Endometrium (tissue), 2 donors: ENCODE measurements around the gene DDR2.

ENCODE experiments used
- FAIRE-seq: peaks from 2 replicates; lab custom pipeline; 2012; peaks lifted over from hg19 to GRCh38; lab: Jason Lieb, UNC
- donor health status: control.
- donor health status: control.

DDR2 gene

DNA sequence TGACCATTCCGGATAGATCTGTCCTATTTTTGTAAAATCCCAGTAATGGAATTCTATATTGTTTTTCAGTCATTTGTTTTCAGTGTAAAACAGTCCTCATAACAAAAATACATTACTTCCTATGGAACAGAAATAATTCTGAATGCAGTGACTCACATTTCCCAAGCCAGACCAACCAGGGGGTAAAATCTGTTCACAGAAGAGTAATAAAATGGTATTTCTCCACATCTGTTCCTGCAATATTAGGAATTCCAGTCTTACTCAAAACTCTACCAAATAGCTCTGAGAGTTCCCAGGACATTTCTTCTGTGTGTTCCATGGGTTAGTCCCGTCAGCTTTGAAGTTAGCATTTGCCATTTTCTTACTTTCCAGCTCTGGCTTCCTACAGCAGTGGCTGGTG, 2.6 kb upstream of the DDR2 start:
- FAIRE-seq: no peak

DNA sequence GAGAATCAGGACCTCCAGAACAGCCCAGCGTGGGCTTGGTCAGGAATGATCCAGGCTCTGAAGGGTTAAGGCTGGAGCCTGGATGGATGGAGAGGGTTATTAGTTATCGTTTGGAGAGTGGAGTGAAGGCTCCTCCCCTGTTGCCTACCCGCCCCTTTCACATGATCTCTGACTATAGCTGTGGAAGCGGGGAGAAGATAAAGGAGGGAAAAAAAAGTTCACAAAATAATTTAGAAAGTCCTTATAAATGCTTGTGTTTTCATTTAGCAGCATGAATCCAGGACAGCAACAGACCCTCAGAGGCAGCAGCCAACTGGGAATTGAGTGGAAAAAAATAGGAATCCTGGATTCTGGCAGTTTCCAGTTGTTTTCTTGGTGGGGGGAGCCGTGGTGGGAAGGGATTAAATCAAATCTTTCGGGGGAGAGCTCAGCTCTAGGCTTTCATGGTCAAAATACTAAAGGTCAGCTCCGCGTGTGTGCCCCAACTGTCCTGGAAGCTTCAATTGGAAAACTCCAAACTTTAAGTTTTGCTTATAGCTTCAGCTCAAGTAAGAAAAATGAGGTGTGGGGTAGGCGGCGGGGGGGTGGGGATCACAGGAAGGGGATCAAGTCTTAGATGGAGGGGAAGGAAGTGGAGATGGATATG, 595 bp upstream of the DDR2 start:
- peak; percentile 51 for FAIRE-seq

DNA sequence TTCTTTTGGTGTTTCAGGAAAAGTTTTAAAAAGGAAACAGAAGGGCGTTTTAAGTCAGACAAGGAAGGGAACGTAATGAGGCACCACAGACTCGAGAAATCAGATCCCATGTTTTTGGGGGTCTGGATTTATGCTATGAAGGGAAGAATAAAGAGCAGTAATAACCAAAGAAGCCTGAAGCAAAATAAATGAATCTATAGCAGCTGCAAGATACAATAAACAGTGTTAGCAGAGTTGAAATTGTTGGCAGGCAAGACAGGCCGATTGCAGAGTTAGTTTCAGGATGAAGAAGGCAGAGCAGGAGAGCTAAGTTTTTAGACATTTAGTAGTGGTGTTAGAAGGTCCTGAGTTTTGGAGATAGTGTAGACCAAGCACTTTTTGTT, 425 bp downstream of the DDR2 start:
- no peak for FAIRE-seq

DNA sequence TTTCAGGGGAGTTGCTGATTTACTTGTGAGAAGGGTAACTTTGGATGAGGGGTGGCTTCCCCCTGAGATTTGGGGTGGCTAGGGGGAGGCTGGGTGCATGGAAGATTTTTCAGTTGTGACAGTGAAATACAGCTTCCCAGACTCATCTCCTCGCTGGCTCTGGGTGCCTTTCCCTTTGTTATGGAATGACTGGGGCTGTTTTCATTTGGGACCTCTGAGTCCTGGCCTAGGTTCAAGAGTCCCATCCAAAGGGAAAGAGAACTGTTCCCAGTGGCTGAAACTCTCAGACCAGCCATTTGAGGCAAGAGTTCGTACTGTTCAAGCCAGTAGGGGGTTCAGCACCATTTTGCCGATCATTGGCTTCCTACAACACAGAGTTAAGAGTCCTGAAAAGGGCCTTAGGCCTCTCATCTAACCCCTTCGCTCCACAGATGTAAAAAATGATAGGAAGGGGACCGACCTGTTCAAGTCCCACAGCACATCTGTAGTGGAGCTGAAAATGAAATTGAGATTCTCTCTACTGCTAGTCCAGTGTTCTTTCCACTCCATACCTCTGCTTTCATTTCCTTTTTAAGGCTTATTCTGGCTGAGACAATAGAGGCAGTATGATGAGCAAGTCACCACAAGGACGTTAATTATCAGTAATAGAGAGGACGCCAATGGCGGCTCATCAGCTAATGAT, 958 bp downstream of the DDR2 start:
- FAIRE-seq: no peak

DNA sequence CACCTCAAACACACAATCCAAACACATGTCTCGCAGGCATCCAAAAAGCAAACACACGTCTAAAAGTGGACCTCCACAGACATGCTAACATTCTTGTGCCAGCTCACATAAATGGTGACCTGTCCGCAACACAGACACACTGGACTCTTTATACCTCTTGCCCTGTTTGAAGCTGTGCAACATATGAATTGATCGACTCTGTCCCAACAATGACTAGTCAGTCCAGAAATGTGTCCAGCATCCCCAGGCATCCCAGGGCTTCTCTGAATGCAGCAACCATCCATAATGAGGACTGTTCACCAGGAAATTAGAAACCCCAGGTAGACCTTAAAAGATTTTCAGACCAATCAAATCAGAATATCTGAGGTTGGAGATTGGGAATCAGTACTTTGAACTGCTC, 3.2 kb downstream of the DDR2 start:
- FAIRE-seq: no peak

DNA sequence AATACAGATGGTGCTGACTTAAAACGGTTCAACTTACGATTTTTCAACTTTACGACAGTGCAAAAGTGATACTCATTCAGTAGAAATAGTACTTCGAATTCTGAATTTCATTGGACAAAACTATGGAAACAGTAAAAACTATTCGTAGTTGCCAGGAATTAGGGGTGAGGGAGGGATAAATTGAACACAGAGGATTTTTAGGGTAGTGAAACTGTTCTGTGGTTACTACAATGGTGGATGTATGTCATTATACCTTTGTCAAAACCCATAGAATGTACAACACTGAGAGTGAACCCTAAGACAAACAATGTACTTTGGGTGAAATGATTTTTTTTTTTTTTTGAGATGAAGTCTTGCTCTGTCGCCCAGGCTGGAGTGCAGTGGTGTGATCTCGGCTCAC, 7.5 kb downstream of the DDR2 start:
- no peak for FAIRE-seq

DNA sequence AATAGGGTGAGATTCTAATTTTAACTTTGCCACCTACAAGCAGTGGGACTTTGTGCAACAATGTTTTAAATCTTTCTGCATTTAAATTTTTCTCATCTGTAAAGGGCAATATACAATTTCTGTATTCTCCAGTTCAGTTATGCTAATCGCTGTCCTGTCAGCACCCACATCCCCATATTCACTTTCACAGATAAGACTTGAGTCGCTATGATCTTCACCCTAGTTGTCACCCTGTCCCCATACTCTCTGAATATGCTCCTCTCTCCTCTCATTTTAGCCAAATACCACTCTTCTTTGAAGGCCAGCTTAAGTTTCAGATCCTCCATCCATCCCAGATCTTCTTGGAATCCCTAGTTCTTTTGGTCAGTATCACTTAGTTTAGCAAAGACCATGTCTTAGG, 8.8 kb downstream of the DDR2 start:
- no peak for FAIRE-seq

DNA sequence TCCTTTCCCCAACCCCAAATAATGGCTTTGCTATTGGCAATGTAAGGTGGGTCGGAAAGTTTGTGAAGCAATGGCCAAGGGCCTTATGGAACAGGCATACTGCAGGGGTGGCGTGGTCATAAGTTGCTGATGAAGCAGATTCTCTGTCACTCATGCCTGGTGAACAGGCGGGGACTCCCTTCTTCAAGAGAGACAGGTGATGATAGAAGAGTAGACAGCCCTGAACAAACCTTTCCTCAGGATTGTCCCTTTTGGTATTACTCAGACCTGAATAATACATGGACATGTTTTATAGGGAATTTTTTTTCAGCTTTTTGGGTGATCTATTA, 12.7 kb downstream of the DDR2 start:
- no peak for FAIRE-seq

DNA sequence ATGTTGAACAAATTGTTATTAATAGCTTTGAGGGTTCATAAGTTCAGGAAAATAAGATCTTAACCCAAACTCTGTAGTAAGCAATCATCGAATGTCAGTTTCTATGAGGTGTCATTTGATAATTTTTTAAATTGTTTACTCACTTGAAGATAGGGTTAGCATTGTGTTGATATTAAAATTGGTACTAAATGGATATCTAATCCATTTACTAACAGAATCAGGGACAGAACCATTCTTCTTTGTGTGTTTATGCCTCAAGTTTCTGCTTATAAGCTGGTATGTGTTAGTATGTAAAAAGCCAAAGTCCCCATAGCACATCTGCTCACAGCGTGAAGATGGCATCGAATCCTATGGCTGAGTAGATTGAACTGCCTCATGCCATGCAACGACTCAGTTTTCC, 13.4 kb downstream of the DDR2 start:
- no peak for FAIRE-seq

DNA sequence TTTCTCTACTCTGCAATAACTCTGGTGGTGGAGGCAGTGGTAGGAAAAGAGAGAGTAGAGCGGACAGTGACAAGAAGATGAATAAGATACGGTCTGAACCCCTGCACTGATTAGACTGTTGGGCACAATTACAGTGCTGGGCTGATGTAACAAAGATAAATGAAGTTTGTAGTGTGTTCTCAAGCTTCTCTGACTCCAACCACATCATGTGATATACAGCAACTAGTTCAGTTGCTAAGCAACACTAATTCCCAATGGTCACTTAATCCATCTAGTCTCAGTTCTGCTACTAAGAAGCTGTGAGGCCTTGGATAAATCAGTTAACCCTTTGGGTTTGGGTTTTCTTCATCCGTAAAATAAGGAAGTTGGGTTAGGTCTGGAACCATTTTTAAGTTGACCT, 17.3 kb downstream of the DDR2 start:
- no peak for FAIRE-seq

DNA sequence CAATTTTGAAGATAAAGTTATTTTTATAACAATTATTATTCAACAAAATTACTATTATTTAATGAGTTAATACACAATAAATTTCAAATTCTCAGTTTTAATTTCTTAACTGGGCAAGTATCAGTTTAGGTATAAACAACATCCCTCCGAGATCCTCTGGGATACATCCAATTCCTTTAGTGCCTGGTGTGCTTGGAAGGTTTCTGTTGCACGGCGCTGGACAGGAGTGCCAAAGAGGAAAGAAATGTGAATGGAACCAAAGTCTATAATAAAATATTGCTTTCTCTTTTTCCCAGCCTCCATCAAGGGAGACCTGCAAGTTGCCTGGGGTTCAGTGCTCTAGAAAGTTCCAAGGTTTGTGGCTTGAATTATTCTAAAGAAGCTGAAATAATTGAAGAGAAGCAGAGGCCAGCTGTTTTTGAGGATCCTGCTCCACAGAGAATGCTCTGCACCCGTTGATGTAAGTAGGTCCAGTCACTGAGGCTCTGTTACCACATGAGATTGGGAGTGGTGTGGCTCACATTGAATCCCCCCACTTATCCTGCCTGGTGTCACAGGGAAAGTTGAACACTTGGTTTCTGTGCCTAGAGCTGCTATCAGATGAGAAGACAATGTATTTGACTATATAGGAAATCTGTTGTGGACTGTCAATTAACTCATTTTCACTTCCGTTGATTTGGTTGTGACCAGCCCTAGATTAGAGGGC, 22.8 kb downstream of the DDR2 start:
- peak; percentile 8 for FAIRE-seq

DNA sequence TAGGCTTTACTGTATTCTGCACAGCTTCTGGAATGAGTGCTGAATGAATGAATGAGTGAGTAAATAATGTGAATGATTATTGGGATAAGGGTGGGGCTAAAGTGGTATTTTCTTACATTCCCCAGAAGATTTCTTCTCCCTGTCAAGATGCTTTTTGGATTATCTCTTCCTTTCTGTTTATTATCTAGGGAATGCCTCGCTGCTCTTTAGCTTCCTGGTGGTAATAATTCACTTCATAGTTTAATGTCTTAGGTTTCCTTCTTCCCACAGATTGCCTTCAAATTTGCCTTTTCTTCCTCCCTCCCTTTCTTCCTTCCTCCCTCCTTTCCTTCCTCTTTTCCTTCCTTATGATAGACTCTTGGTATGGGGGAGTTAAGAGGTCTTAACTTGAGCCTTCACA, 24.0 kb downstream of the DDR2 start:
- FAIRE-seq: no peak

DNA sequence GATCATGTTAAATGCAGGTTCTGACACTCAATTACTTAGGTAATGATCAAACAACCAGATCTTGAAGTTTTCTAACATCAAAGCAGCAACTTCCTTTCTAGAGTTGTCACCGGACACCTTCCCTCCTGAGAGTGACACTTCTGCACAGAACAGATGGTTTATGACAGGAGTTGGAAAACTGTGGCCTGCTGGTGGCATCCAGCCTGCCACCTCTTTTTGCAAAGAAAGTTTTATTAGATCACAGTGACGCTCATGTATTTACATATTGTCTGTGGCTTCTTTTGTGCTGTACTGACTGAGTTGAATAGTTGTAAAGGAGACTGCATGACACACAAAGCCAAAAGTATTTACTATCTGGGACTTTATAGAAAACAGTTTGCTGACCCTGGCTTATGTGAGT, 28.3 kb downstream of the DDR2 start:
- no peak for FAIRE-seq

DNA sequence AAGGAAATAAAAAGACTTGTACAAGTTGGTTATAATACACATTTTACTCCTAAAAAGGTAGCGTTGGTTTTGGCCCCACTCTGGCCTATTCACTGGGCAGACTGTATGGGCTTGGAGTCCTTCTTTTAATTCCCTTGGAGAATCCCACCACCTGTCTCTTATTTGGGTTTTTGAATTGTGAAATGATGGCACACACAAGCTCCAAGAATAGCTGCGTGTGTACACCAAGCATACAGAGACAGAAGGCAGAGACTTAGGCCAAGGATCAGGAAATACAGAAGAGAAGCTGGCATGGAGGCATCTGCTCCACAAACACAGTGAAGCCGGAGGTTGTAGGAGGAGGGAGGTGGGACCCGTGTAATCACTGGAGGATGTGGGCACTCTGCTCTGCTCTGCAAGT, 29.1 kb downstream of the DDR2 start:
- no peak for FAIRE-seq

DNA sequence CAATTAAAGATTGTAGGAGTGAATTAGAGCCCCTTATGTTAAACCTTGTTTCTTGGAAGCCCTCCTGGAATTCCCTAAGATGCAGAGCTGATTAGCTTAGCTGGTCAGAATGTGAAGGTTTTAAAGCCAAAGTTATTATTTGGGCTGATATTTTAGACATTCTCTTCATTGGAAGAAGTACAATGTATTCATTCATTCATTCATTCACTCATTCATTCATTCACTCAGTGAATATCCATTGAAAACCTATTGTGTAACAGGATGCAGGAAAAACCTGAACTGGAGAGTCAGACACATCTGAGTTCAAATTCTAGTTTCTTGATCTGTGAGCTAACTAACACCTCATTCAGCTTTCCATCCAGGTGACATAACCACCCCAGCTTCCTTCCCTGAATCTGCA, 29.7 kb downstream of the DDR2 start:
- no peak for FAIRE-seq

DNA sequence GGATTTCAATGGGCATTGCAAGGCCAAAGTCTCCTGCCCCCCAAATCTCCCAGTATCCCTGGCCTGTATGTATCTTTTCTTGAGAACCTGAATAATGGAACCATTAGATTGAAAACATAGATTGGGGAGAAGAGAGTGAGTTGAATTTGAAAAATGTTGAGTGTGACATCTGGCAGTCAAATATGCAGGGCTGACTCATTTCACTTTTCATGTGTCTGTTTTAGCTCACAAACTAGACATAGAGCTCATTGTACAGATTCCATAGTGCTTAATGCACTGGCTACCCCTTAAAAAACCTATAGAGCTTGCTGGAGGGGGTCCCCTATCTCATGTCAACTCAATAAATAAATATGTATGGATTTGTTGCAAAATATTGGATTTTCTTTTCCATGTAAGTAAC, 30.8 kb downstream of the DDR2 start:
- FAIRE-seq: no peak

DNA sequence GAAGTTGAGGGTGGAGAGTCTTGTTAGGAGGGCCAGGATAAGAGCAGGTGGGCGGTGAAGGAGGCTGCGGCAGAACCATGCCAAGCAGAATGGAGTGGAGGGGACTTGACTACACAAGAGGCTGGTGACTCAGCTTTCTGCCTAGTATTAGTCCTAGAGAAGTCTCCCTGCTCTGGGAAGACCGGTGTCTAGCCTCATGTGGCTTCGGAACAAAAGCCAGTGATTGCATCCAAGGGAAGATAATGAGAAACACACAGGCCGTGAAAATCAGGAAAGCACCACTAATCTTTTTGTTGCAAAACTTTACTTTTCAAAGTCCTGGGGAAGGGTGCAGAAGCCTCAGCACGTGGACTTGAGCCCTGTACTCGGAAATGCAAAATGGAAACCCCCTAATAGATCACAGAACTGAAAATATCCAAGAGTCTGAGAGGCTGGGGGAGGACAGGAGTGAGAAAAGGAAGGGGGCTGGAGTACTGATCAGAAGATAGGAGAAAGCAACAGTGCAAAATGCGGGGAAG, 31.4 kb downstream of the DDR2 start:
- FAIRE-seq: no peak

DNA sequence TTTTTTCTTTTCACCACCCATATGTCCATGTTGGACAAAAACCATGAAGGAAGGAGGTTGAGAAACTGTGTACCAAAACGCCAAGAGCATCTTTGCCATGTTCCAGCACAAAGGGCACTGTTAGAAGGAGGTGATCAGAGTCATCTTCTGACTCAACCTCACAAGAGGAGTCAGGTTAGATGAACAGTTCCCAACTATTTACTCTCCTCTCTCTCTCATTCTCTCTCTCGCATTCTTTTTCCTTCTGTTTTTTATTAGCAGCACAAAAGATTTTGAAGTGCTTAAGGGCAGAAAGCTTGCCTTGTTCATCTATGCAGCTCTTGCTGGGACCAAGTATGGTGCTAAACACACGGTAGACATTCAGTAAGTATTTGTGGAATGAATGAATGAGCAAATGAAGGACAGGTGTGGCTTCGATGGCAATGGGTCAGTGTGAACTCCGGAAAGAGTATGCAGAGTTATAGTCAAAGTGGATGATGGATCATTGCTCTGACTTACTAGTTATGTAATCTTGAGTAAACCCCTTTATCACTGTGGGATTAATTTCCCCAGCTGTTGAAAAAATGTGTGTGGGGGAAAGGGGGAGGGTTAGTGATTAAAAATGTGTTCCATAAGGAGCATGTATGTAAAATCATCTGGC, 33.9 kb downstream of the DDR2 start:
- FAIRE-seq: no peak

DNA sequence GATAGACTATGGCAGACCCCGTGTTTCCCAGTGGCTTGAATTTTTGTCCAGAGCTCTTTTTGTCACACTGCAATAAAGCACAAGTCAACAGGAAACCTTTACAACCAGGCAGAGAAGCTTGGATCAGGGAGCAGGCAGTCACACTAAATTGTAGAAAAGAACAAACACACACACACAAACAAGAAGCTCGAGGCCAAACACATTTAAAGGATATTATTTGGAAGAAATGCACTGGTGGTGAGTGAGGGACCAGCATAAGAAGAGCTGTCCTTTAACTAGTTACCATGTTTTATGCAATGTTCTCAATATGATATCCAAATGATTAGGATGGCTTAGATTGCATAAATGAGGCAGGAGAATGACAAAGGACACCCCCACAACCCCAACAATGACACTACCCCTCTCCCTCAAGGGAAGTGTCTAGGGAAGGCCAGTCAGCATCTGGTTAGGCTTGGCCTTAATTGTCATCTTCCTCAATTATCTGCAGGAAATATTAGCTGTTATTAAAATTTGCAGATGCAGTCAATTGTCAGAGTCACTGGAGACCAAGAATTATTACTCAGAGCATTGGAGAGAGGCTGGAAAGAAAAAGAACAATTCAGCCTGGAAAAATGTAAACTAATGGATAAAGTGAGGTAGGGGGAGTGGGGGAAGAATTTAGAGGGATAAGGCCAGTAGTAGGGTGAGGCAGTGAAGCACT, 35.3 kb downstream of the DDR2 start:
- no peak for FAIRE-seq

DNA sequence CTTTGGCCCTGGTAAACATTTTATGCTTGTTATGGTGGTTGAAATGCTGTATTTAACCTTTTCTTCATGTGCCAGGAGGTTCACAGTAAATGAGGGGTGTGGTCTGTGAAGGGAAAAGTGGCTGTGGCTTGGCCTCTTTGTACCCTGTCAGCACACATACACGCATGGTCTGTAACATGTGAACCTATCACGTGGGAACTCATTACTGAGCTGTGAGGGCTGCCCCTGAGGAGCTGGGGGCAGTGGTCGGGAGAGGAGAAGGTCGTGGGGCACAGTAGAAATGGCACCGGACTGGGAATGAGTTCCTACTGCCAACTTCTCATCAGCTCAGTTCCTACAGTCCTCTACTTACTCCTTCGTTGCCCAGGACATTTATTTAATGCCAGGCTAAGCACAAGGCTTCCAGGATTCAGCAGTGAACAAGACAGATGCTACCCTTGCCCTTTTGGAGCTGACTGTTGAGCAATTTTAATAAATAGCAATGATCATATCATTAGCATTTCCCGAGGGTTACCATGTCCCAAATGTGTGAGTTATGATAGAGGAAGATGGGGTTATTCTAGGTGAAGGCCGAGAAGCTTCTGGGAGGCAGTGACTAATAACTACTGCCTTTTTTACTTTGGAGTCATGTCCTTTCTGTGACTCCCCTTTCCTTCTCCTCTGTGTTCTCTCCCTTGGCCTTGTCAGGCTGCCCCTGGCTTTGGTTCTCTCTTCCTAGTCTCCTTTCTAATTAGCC, 38.8 kb downstream of the DDR2 start:
- FAIRE-seq: no peak

DNA sequence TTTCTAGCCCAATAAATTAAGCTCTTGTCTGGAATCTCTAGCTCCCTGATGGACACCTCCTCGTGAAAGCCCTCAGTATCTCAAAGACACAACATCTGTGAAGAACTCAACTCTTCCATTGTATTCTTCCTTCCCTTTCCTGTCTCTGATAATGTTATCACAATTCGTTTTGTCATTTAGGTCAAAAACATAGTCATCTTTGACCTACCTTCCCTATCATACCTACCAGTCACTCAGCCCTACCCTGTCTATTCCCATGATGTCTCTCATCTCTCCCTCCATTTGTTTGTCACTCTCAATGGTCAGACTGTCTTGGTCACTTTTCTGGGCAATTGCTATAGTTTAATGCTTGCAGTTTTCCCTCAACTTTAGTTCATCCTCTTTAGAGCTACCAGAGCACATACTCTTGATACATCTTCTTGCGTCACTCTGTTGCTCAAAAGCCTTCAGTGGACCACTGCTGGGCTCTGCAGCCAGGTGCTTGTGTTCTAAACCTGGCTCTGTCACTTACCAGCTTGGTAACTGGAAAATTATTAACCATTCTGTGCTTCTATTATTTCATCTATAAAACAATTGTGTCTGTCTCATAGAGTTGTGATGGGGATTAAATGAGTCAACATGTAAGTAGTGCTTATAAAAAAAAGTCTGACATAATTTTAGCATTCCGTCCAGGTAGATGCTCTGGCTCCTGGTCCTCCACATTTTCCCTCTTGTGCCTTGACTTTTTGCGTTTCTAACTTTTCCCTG, 39.6 kb downstream of the DDR2 start:
- no peak for FAIRE-seq
